Loucy (cell line): ENCODE measurements around the gene XKR7.
"Not testable (repeated sequence)": the region's sequence is repeated elsewhere in the genome, so short reads cannot be mapped to it uniquely, and the experiment has no call there.

Experiments used
- H2AFZ ChIP-seq: fragments of 200-600 bp; sonication (generic); 2 replicates; pipeline ENCODE4 v1.6.0; 2016; ENCODE audit warnings: antibody characterized with exemption, mild to moderate bottlenecking, low read length, moderate library complexity
- H3F3A ChIP-seq: fragments of 200-600 bp; 2 replicates; pipeline ENCODE4 v1.6.0; 2016; ENCODE audit warnings: antibody characterized with exemption, low read depth, mild to moderate bottlenecking
- H3K27me3 ChIP-seq: fragments of 200-600 bp; sonication (generic); 2 replicates; pipeline ENCODE4 v1.6.1; 2014; ENCODE audit warnings: low read length, mild to moderate bottlenecking; ENCODE audit not compliant: insufficient read depth, poor library complexity, severe bottlenecking
- H3K36me3 ChIP-seq: fragments of 200-600 bp; sonication (generic); 2 replicates; pipeline ENCODE4 v1.6.1; 2016; ENCODE audit warnings: low read length; ENCODE audit not compliant: insufficient read depth
- H3K4me1 ChIP-seq: fragments of 200-600 bp; sonication (generic); 2 replicates; pipeline ENCODE4 v1.5.1; 2014; ENCODE audit warnings: low read length, mild to moderate bottlenecking; ENCODE audit not compliant: insufficient read depth, poor library complexity, severe bottlenecking
- H3K4me2 ChIP-seq: fragments of 200-600 bp; sonication (generic); 2 replicates; pipeline ENCODE4 v1.6.0; 2014; ENCODE audit warnings: antibody characterized with exemption, low read length, low read depth, mild to moderate bottlenecking; ENCODE audit not compliant: poor library complexity, severe bottlenecking
- H3K4me3 ChIP-seq: fragments of 200-600 bp; sonication (generic); 2 replicates; pipeline ENCODE4 v1.5.1; 2014; ENCODE audit warnings: low read length, mild to moderate bottlenecking, mixed read lengths; ENCODE audit not compliant: poor library complexity, severe bottlenecking
- H3K79me2 ChIP-seq: fragments of 200-600 bp; sonication (generic); 2 replicates; pipeline ENCODE4 v1.6.1; 2014; ENCODE audit warnings: low read length; ENCODE audit not compliant: insufficient read depth
- H3K9ac ChIP-seq: fragments of 200-600 bp; sonication (generic); 2 replicates; pipeline ENCODE4 v1.6.0; 2014; ENCODE audit warnings: mild to moderate bottlenecking, low read depth, low read length, moderate library complexity; ENCODE audit not compliant: poor library complexity, severe bottlenecking
- H3K9me2 ChIP-seq: fragments of 200-600 bp; sonication (generic); replicated peaks from 2 replicates; pipeline ENCODE4 v1.6.1; 2016; ENCODE audit warnings: low read depth, low read length, mixed read lengths
- H3K9me3 ChIP-seq: fragments of 200-600 bp; sonication (generic); 2 replicates; pipeline ENCODE4 v1.6.1; 2014; ENCODE audit warnings: mild to moderate bottlenecking, antibody characterized with exemption, low read length, low read depth; ENCODE audit not compliant: insufficient read depth
- H4K20me1 ChIP-seq: fragments of 200-600 bp; sonication (generic); 2 replicates; pipeline ENCODE4 v1.6.0; 2014; ENCODE audit warnings: antibody characterized with exemption, low read length, mild to moderate bottlenecking; ENCODE audit not compliant: insufficient read depth, poor library complexity, severe bottlenecking
- CTCF ChIP-seq: fragments of 200-600 bp; sonication (generic); conservative IDR thresholded peaks from 2 replicates; pipeline ENCODE4 v1.5.1; 2014; ENCODE audit warnings: mild to moderate bottlenecking, antibody characterized with exemption, low read length
- EZH2phosphoT487 ChIP-seq: fragments of 200-600 bp; IDR thresholded peaks from 2 replicates; pipeline ENCODE4 v1.6.1; 2018; ENCODE audit warnings: antibody characterized with exemption, mild to moderate bottlenecking, moderate library complexity, borderline replicate concordance

XKR7 gene

GRCh38 chr20:31927627-31928159 lies 40.3 kb upstream of the XKR7 start:
- H3K9me3 ChIP-seq = no peaks in the 10 kb centered on the region
- no peaks in the 10 kb centered on the region for H3K36me3 ChIP-seq
- H3K9me2 ChIP-seq = no peaks in the 10 kb centered on the region
- H4K20me1 ChIP-seq = no peaks in the 10 kb centered on the region
- H3K4me3 ChIP-seq = no peak overlapping the region
- no peak overlapping the region for H3K9ac ChIP-seq
- no peak overlapping the region for H3K4me2 ChIP-seq
- H3K4me1 ChIP-seq = peaks cover 4% of the 10 kb centered on the region
- no peak overlapping the region for H2AFZ ChIP-seq
- H3K79me2 ChIP-seq = no peaks in the 10 kb centered on the region
- TF ChIP-seq CTCF (no peak), EZH2phosphoT487 (no peak)
- H3K27me3 ChIP-seq = no peaks in the 10 kb centered on the region
- no peaks in the 10 kb centered on the region for H3F3A ChIP-seq

- H4K20me1 ChIP-seq = not testable (repeated sequence)
These were observed 38.3 kb upstream of the XKR7 start for GRCh38 chr20:31929631-31930030.

GRCh38 chr20:31930779-31931178 lies 37.2 kb upstream of the XKR7 start:
- Histone ChIP-seq H3K4me3 (no peak overlapping the region), H4K20me1 (no peaks in the 10 kb centered on the region), H3K36me3 (no peaks in the 10 kb centered on the region), H3K27me3 (no peaks in the 10 kb centered on the region), H3K79me2 (no peaks in the 10 kb centered on the region), H3K4me2 (no peak overlapping the region), H3F3A (no peaks in the 10 kb centered on the region), H2AFZ (no peak overlapping the region), H3K9me2 (no peaks in the 10 kb centered on the region), H3K9me3 (no peaks in the 10 kb centered on the region), H3K9ac (no peak overlapping the region), H3K4me1 (no peaks in the 10 kb centered on the region)
- no peak for TF ChIP-seq CTCF
- TF ChIP-seq EZH2phosphoT487 = no peak

More at GRCh38 chr20:31929631-31930030, 38.3 kb upstream of the XKR7 start:
- H3K9me3 ChIP-seq, H3K36me3 ChIP-seq, H2AFZ ChIP-seq, H3K4me1 ChIP-seq, H3K4me3 ChIP-seq, H3F3A ChIP-seq, H3K4me2 ChIP-seq, H3K27me3 ChIP-seq, H3K9ac ChIP-seq, H3K9me2 ChIP-seq, H3K79me2 ChIP-seq: not testable (repeated sequence)

- H3K4me2 ChIP-seq = no peak overlapping the region
- H3K9me2 ChIP-seq = no peaks in the 10 kb centered on the region
- H3K4me3 ChIP-seq = no peak overlapping the region
- no peak overlapping the region for H2AFZ ChIP-seq
- H3K27me3 ChIP-seq = no peaks in the 10 kb centered on the region
- H3F3A ChIP-seq = no peaks in the 10 kb centered on the region
- H3K4me1 ChIP-seq = no peaks in the 10 kb centered on the region
- no peak for TF ChIP-seq CTCF
- H3K36me3 ChIP-seq = no peaks in the 10 kb centered on the region
- no peak overlapping the region for H3K9ac ChIP-seq
- no peaks in the 10 kb centered on the region for H3K79me2 ChIP-seq
- no peaks in the 10 kb centered on the region for H3K9me3 ChIP-seq
- no peaks in the 10 kb centered on the region for H4K20me1 ChIP-seq
These were observed 34.3 kb upstream of the XKR7 start for GRCh38 chr20:31933698-31934097.
